Muscle layer of colon (tissue), 2 donors: ENCODE measurements around the gene LHX5.

Experiments used
- H3K27ac ChIP-seq: one replicate; pipeline ENCODE4 v1.7.0; 2013; ENCODE audit warnings: low read depth, mild to moderate bottlenecking, low read length, moderate library complexity
- H3K27me3 ChIP-seq, 2 donors: one replicate each; pipeline ENCODE4 v1.7.0; 2013; ENCODE audit warnings: low read length in 2 of 2, mild to moderate bottlenecking in 2 of 2; ENCODE audit not compliant: insufficient read depth in 2 of 2, control insufficient read depth in 1 of 2
- H3K36me3 ChIP-seq: one replicate; pipeline ENCODE4 v1.7.0; 2013; ENCODE audit warnings: mild to moderate bottlenecking, low read length; ENCODE audit not compliant: insufficient read depth
- H3K4me1 ChIP-seq: one replicate; pipeline ENCODE4 v1.7.0; 2013; ENCODE audit warnings: mild to moderate bottlenecking, low read length; ENCODE audit not compliant: insufficient read depth
- H3K4me3 ChIP-seq, 2 donors: one replicate each; pipeline ENCODE4 v1.7.0; 2013; ENCODE audit warnings: low read length in 2 of 2, low read depth in 1 of 2, mild to moderate bottlenecking in 1 of 2, moderate library complexity in 1 of 2
- H3K9ac ChIP-seq: one replicate; pipeline ENCODE4 v1.7.0; 2013; ENCODE audit warnings: low read length
- H3K9me3 ChIP-seq: one replicate; pipeline ENCODE4 v1.7.0; 2013; ENCODE audit warnings: mild to moderate bottlenecking, low read length
- donor health status: abdominal sarcoma.
- donor health status: Adenocarcinoma of cecum.

The LHX5 gene

DNA sequence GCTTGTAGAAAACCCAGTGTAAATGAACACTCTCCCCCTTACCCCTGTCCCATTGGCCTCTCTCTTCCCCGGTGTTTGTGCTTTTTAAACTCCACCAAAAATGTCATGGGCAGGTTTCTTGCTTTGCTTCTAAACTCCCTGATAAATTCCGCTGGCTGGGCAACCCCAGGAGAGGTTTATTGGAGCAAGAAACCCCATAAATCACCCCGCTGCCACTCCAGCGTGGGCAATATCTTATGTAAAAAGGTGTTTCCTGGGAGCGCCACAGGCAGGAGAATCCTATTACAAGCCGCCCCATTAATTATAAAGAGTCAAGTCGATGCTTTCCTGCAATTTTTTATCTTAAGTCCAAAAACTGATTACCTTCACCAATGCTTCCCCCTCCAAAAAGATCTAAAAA is 22.8 kb downstream of the LHX5 start:
- Histone ChIP-seq H3K4me1 (no peaks in the 10 kb centered on the region), H3K9me3 (no peaks in the 10 kb centered on the region), H3K27ac (no peak overlapping the region), H3K27me3 (no peaks in the 10 kb centered on the region), H3K9ac (no peak overlapping the region), H3K36me3 (no peaks in the 10 kb centered on the region), H3K4me3 (no peak overlapping the region)

GRCh38 chr12:113445544-113446171 is 26.0 kb downstream of the LHX5 start:
- Histone ChIP-seq H3K9me3 (no peaks in the 10 kb centered on the region), H3K4me1 (no peaks in the 10 kb centered on the region), H3K9ac (no peak overlapping the region), H3K27ac (no peak overlapping the region), H3K4me3 (no peak overlapping the region), H3K36me3 (no peaks in the 10 kb centered on the region), H3K27me3 (peaks cover 0 to 5% of the 10 kb centered on the region in 2 donors)

- no peaks in the 10 kb centered on the region for H3K4me1 ChIP-seq
- H3K27ac ChIP-seq, result no peak overlapping the region
- peaks cover 0 to 10% of the 10 kb centered on the region in 2 donors for H3K27me3 ChIP-seq
- H3K9me3 ChIP-seq, result no peaks in the 10 kb centered on the region
- H3K9ac ChIP-seq, result no peak overlapping the region
- H3K4me3 ChIP-seq, result no peak overlapping the region
- no peaks in the 10 kb centered on the region for H3K36me3 ChIP-seq
These were observed 28.6 kb downstream of the LHX5 start for GRCh38 chr12:113443030-113443539.

GRCh38 chr12:113440947-113441782 is 30.5 kb downstream of the LHX5 start:
- no peak overlapping the region for H3K27ac ChIP-seq
- no peak overlapping the region for H3K9ac ChIP-seq
- H3K4me3 ChIP-seq, result no peak overlapping the region
- peaks cover 0 to 10% of the 10 kb centered on the region in 2 donors for H3K27me3 ChIP-seq
- no peaks in the 10 kb centered on the region for H3K4me1 ChIP-seq
- no peaks in the 10 kb centered on the region for H3K9me3 ChIP-seq
- no peaks in the 10 kb centered on the region for H3K36me3 ChIP-seq

GRCh38 chr12:113440336-113440735 is 31.3 kb downstream of the LHX5 start:
- Histone ChIP-seq H3K27me3 (peaks cover 0 to 10% of the 10 kb centered on the region in 2 donors), H3K36me3 (no peaks in the 10 kb centered on the region), H3K4me3 (no peak overlapping the region), H3K9ac (no peak overlapping the region), H3K27ac (no peak overlapping the region), H3K4me1 (no peaks in the 10 kb centered on the region), H3K9me3 (no peaks in the 10 kb centered on the region)

DNA sequence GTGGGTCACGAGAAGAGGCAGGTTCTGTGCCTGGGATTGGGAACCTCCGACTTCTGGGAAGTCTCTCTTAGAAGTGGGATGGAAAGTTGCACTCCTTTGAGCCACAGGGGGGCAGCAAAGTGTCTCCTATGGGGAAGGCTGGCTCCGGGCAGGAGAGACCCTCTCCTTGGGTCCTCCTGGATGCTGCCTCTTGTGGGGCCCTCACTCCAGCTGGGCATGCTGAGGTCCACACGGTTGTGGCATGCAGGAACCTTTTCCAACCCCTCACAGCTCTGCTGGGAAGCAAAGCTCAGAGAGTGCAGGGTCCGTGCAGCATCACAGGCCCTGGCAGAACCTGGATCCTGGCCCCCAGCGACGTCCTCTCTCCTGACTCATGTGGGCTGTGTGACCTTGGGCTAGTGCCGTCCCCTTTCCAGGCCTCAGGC is 32.1 kb downstream of the LHX5 start:
- no peak overlapping the region for H3K4me3 ChIP-seq
- no peaks in the 10 kb centered on the region for H3K9me3 ChIP-seq
- no peaks in the 10 kb centered on the region for H3K4me1 ChIP-seq
- no peak overlapping the region for H3K27ac ChIP-seq
- H3K9ac ChIP-seq, result no peak overlapping the region
- peaks cover 0 to 10% of the 10 kb centered on the region in 2 donors for H3K27me3 ChIP-seq
- H3K36me3 ChIP-seq, result no peaks in the 10 kb centered on the region

DNA sequence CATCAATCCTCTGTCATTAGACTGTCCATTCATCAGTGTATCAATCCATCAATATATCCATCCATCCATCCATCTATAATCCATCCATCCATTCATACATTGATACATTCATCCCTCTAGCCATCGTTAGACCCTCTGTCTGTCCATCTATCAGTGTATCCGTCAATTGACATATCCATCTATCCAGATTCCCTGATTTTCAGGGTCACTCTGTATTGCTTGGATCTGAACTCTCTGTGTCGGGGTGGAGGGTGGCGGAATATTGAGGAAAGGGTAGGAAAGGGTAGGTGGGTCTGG is 32.4 kb downstream of the LHX5 start:
- peaks cover 0 to 10% of the 10 kb centered on the region in 2 donors for H3K27me3 ChIP-seq
- no peaks in the 10 kb centered on the region for H3K36me3 ChIP-seq
- H3K27ac ChIP-seq, result no peak overlapping the region
- no peak overlapping the region for H3K4me3 ChIP-seq
- H3K9me3 ChIP-seq, result no peaks in the 10 kb centered on the region
- no peak overlapping the region for H3K9ac ChIP-seq
- no peaks in the 10 kb centered on the region for H3K4me1 ChIP-seq

GRCh38 chr12:113438523-113439300 is 33.0 kb downstream of the LHX5 start:
- H3K9ac ChIP-seq, result no peak overlapping the region
- no peak overlapping the region for H3K27ac ChIP-seq

GRCh38 chr12:113437729-113438100 is 34.0 kb downstream of the LHX5 start:
- Histone ChIP-seq H3K9me3 (no peaks in the 10 kb centered on the region), H3K27ac (no peak overlapping the region), H3K27me3 (peaks cover 0 to 10% of the 10 kb centered on the region in 2 donors), H3K9ac (no peak overlapping the region), H3K4me1 (no peaks in the 10 kb centered on the region), H3K4me3 (no peak overlapping the region), H3K36me3 (no peaks in the 10 kb centered on the region)

More at GRCh38 chr12:113438523-113439300, 33.0 kb downstream of the LHX5 start:
- Histone ChIP-seq H3K4me3 (no peak overlapping the region), H3K36me3 (no peaks in the 10 kb centered on the region), H3K27me3 (peaks cover 0 to 10% of the 10 kb centered on the region in 2 donors), H3K4me1 (no peaks in the 10 kb centered on the region), H3K9me3 (no peaks in the 10 kb centered on the region)

GRCh38 chr12:113436993-113437728 is 34.5 kb downstream of the LHX5 start:
- H3K36me3 ChIP-seq, result no peaks in the 10 kb centered on the region

GRCh38 chr12:113436586-113436985 is 35.1 kb downstream of the LHX5 start:
- Histone ChIP-seq H3K27ac (no peak overlapping the region), H3K4me3 (no peak overlapping the region), H3K27me3 (peaks cover 0 to 7% of the 10 kb centered on the region in 2 donors), H3K9ac (no peak overlapping the region), H3K9me3 (no peaks in the 10 kb centered on the region), H3K4me1 (no peaks in the 10 kb centered on the region), H3K36me3 (no peaks in the 10 kb centered on the region)

More at GRCh38 chr12:113436993-113437728, 34.5 kb downstream of the LHX5 start:
- Histone ChIP-seq H3K9me3 (no peaks in the 10 kb centered on the region), H3K4me1 (no peaks in the 10 kb centered on the region), H3K27ac (no peak overlapping the region), H3K27me3 (peaks cover 0 to 10% of the 10 kb centered on the region in 2 donors), H3K4me3 (no peak overlapping the region), H3K9ac (no peak overlapping the region)
